ENCODE data around the gene FAM13B. TPM values are rescaled to one million over a fixed set of nuclear protein-coding genes. Genes with fewer than 3 reads are reported as not detected.
"Not testable (repeated sequence)": the region's sequence is repeated elsewhere in the genome, so short reads cannot be mapped to it uniquely, and the experiment has no call there.

The FAM13B gene
- 10 to 100 TPM; 48.3 to 55.1 (median 54.0) TPM for polyA plus RNA-seq (ENCODE audit: insufficient read length in 3 of 3)
- long read RNA-seq, donor 1, full-length matches to known transcripts, result 1 of 1 reads
- long read RNA-seq, donor 1, partial matches to known transcripts, result 0 of 1 reads
- long read RNA-seq, donor 1, other reads (novel, unspliced or antisense), result 0 of 1 reads
- long read RNA-seq, donor 2, partial matches to known transcripts, result 0 of 1 reads
- long read RNA-seq, donor 2, other reads (novel, unspliced or antisense), result 0 of 1 reads
- long read RNA-seq, donor 3, full-length matches to known transcripts, result 2 of 2 reads
- long read RNA-seq, donor 3, partial matches to known transcripts, result 0 of 2 reads
- long read RNA-seq, donor 3, other reads (novel, unspliced or antisense), result 0 of 2 reads
- long read RNA-seq, donor 4, result 0 reads
- long read RNA-seq, donor 5, result 0 reads
- long read RNA-seq, donor 6, partial matches to known transcripts, result 0 of 1 reads
- long read RNA-seq, donor 6, other reads (novel, unspliced or antisense), result 0 of 1 reads
- long read RNA-seq, donor 7, full-length matches to known transcripts, result 2 of 2 reads
- long read RNA-seq, donor 7, partial matches to known transcripts, result 0 of 2 reads
- long read RNA-seq, donor 7, other reads (novel, unspliced or antisense), result 0 of 2 reads
- long read RNA-seq, donor 8, result 0 reads
- long read RNA-seq, donor 9, full-length matches to known transcripts, result 1 of 1 reads
- long read RNA-seq, donor 9, partial matches to known transcripts, result 0 of 1 reads
- long read RNA-seq, donor 9, other reads (novel, unspliced or antisense), result 0 of 1 reads
- long read RNA-seq, donor 10, full-length matches to known transcripts, result 4 of 4 reads
- long read RNA-seq, donor 10, partial matches to known transcripts, result 0 of 4 reads
- long read RNA-seq, donor 10, other reads (novel, unspliced or antisense), result 0 of 4 reads
- long read RNA-seq, donor 11, full-length matches to known transcripts, result 1 of 1 reads
- long read RNA-seq, donor 11, partial matches to known transcripts, result 0 of 1 reads
- long read RNA-seq, donor 11, other reads (novel, unspliced or antisense), result 0 of 1 reads
- long read RNA-seq, donor 12, full-length matches to known transcripts, result 2 of 2 reads
- long read RNA-seq, donor 12, partial matches to known transcripts, result 0 of 2 reads
- long read RNA-seq, donor 12, other reads (novel, unspliced or antisense), result 0 of 2 reads
- long read RNA-seq, donor 13, result 0 reads
- long read RNA-seq, donor 14, full-length matches to known transcripts, result 1 of 1 reads
- long read RNA-seq, donor 14, partial matches to known transcripts, result 0 of 1 reads
- long read RNA-seq, donor 14, other reads (novel, unspliced or antisense), result 0 of 1 reads
- long read RNA-seq, donor 15, result 0 reads
- long read RNA-seq, donor 16, full-length matches to known transcripts, result 5 of 10 reads
- long read RNA-seq, donor 16, partial matches to known transcripts, result 5 of 10 reads
- long read RNA-seq, donor 16, other reads (novel, unspliced or antisense), result 0 of 10 reads

- peak; percentile 44 to 72 (median 62) for DNase-seq (ENCODE audit: extremely low read depth in 1 of 11, low read depth in 9 of 11, low spot score in 4 of 11)
These were observed at the start of gene FAM13B for GRCh38 chr5:138032572-138033385. FAM13B (minus strand) TSS chr5:138033079; CDS start chr5:138019111, 13,968 bp downstream.

- no peak for DNase-seq (ENCODE audit: extremely low read depth in 1 of 11, low read depth in 9 of 11, low spot score in 4 of 11)
These were observed 49.2 kb upstream of the FAM13B start for GRCh38 chr5:138082033-138082432.

GRCh38 chr5:138078006-138078643, 45.2 kb upstream of the FAM13B start:
- DNase-seq (ENCODE audit: extremely low read depth in 1 of 11, low read depth in 9 of 11, low spot score in 4 of 11), result no peak

- DNase-seq (ENCODE audit: extremely low read depth in 1 of 11, low read depth in 9 of 11, low spot score in 4 of 11), result peak; percentile 26 to 61 (median 38)
These were observed 44.3 kb upstream of the FAM13B start for GRCh38 chr5:138077064-138077696.

GRCh38 chr5:138070026-138070425, 37.1 kb upstream of the FAM13B start:
- not testable (repeated sequence) for DNase-seq (ENCODE audit: extremely low read depth in 1 of 11, low read depth in 9 of 11, low spot score in 4 of 11)

GRCh38 chr5:138068742-138069600, 36.1 kb upstream of the FAM13B start:
- DNase-seq (ENCODE audit: extremely low read depth in 1 of 11, low read depth in 9 of 11, low spot score in 4 of 11), result peak in 7 of 11 donors; percentile 15 to 39 (median 29)

GRCh38 chr5:138067945-138068344, 35.1 kb upstream of the FAM13B start:
- no peak for DNase-seq (ENCODE audit: extremely low read depth in 1 of 11, low read depth in 9 of 11, low spot score in 4 of 11)

GRCh38 chr5:138065102-138065501, 32.2 kb upstream of the FAM13B start:
- no peak for DNase-seq (ENCODE audit: extremely low read depth in 1 of 11, low read depth in 9 of 11, low spot score in 4 of 11)

- no peak for DNase-seq (ENCODE audit: extremely low read depth in 1 of 11, low read depth in 9 of 11, low spot score in 4 of 11)
These were observed 31.6 kb upstream of the FAM13B start for GRCh38 chr5:138064526-138064925.

GRCh38 chr5:138054847-138055558, 22.1 kb upstream of the FAM13B start:
- peak in 1 of 11 donors; percentile 20 for DNase-seq (ENCODE audit: extremely low read depth in 1 of 11, low read depth in 9 of 11, low spot score in 4 of 11)

- no peak for DNase-seq (ENCODE audit: extremely low read depth in 1 of 11, low read depth in 9 of 11, low spot score in 4 of 11)
These were observed 21.3 kb upstream of the FAM13B start for GRCh38 chr5:138054206-138054605.

GRCh38 chr5:138053554-138053953, 20.7 kb upstream of the FAM13B start:
- DNase-seq (ENCODE audit: extremely low read depth in 1 of 11, low read depth in 9 of 11, low spot score in 4 of 11), result no peak

- DNase-seq (ENCODE audit: extremely low read depth in 1 of 11, low read depth in 9 of 11, low spot score in 4 of 11), result not testable (repeated sequence)
These were observed 19.8 kb upstream of the FAM13B start for GRCh38 chr5:138052718-138053117.

GRCh38 chr5:138051441-138052296, 18.8 kb upstream of the FAM13B start:
- DNase-seq (ENCODE audit: extremely low read depth in 1 of 11, low read depth in 9 of 11, low spot score in 4 of 11), result no peak

GRCh38 chr5:138045283-138045682, 12.4 kb upstream of the FAM13B start:
- not testable (repeated sequence) for DNase-seq (ENCODE audit: extremely low read depth in 1 of 11, low read depth in 9 of 11, low spot score in 4 of 11)
